WTC11 (cell line): ENCODE results near the gene TBXT.

Experiments
- FOXK1 ChIP-seq: sonication (generic); formaldehyde crosslinking; IDR thresholded peaks from 2 replicates; pipeline ENCODE4 v1.8.0; 2022; ENCODE audit warnings: mild to moderate bottlenecking, moderate library complexity, missing genetic modification reagents
- GTF2I ChIP-seq: fragments of 250-450 bp; sonication (Bioruptor Pico); conservative IDR thresholded peaks from 2 replicates; pipeline ENCODE4 v1.4.0; 2021; ENCODE audit warnings: mild to moderate bottlenecking
- ZBTB21 ChIP-seq: sonication (generic); formaldehyde crosslinking; IDR thresholded peaks from 2 replicates; pipeline ENCODE4 v1.8.1; 2023; ENCODE audit warnings: mild to moderate bottlenecking, missing genetic modification reagents, borderline replicate concordance
- TF ChIP-seq, protein P1 (sequence below): fragments of 200-600 bp; IDR thresholded peaks from 2 replicates; pipeline ENCODE4 v1.8.0; 2022; ENCODE audit warnings: antibody characterized with exemption

DNA sequence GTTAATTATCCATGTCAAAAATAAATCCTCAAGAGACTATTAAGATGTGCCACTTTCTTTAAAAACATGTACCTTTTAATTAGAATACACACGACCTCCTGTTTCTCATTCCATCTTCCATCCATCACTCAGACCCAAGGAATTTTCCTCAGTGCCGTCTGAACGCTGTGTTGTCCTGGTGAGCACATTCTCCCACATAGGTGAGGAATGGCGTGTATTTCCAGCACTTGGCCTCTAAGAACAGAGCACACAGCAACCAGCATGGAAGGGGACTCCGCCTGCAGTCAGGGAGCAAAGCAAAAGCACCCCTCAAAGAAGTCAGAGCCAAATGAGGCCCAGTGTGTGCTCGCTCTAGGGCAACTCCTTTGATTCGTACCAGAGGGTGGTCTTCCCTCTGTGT is 45.9 kb downstream of the TBXT start:
- TF ChIP-seq GTF2I = no peak
- TF ChIP-seq ZBTB21 (CRISPR knock-in tag) = no peak
- TF ChIP-seq, protein P1, sequence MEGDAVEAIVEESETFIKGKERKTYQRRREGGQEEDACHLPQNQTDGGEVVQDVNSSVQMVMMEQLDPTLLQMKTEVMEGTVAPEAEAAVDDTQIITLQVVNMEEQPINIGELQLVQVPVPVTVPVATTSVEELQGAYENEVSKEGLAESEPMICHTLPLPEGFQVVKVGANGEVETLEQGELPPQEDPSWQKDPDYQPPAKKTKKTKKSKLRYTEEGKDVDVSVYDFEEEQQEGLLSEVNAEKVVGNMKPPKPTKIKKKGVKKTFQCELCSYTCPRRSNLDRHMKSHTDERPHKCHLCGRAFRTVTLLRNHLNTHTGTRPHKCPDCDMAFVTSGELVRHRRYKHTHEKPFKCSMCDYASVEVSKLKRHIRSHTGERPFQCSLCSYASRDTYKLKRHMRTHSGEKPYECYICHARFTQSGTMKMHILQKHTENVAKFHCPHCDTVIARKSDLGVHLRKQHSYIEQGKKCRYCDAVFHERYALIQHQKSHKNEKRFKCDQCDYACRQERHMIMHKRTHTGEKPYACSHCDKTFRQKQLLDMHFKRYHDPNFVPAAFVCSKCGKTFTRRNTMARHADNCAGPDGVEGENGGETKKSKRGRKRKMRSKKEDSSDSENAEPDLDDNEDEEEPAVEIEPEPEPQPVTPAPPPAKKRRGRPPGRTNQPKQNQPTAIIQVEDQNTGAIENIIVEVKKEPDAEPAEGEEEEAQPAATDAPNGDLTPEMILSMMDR = no peak
- no peak for TF ChIP-seq FOXK1 (CRISPR knock-in tag)
